ENCODE measurements around the gene LYL1. TPM values are rescaled to one million over a fixed set of nuclear protein-coding genes. Genes with fewer than 3 reads are reported as not detected.

The LYL1 gene
- total and polyA plus RNA-seq, 5 donors: 8.0 to 11.9 (median 9.8) TPM

- H3K9me3 ChIP-seq (ENCODE audit: control insufficient read depth, low read length): no peaks in the 10 kb centered on the region
- under 1% methylated on average over 40 of the region's 40 CpGs for WGBS
- intact Hi-C loops (cut with DNase I): loop anchor here in 3 of 4 donors (5.0 to 10.0 kb wide), 5 partner anchors 36 to 76 kb away; partner anchors contain the start of gene NFIX (in 1 of the 3)
- H3K4me1 ChIP-seq (ENCODE audit: control insufficient read depth, insufficient read depth, low read length): peaks cover 58% of the 10 kb centered on the region
- H3K4me3 ChIP-seq (ENCODE audit: low read length): peak overlapping the region; percentile 17
- H3K27ac ChIP-seq (ENCODE audit: low read length): peak overlapping the region; percentile 74
- DNase-seq (peak; percentile 88 to 96 (median 95)), ATAC-seq (peak; percentile 76 to 80)
- no peaks in the 10 kb centered on the region for H3K27me3 ChIP-seq (ENCODE audit: control insufficient read depth, insufficient read depth)
Measured at GRCh38 chr19:13060964-13061927, 41.4 kb downstream of the LYL1 start.

GRCh38 chr19:13060233-13060963 is 42.3 kb downstream of the LYL1 start:
- Histone ChIP-seq H3K27ac (ENCODE audit: low read length) (peak overlapping the region; percentile 84), H3K9me3 (ENCODE audit: control insufficient read depth, low read length) (no peaks in the 10 kb centered on the region), H3K27me3 (ENCODE audit: control insufficient read depth, insufficient read depth) (no peaks in the 10 kb centered on the region), H3K4me1 (ENCODE audit: control insufficient read depth, insufficient read depth, low read length) (peaks cover 57% of the 10 kb centered on the region), H3K4me3 (ENCODE audit: low read length) (peak overlapping the region; percentile 17)
- 23% methylated on average over 19 of the region's 19 CpGs for WGBS
- intact Hi-C loops (cut with DNase I): loop anchor here in 3 of 4 donors (5.0 to 10.0 kb wide), 5 partner anchors 37 to 76 kb away; partner anchors contain the start of gene NFIX (in 1 of the 3)
- peak; percentile 64 to 87 (median 84) for DNase-seq
- peak; percentile 6 to 12 for ATAC-seq

GRCh38 chr19:13058951-13059660 is 43.6 kb downstream of the LYL1 start:
- no peak for ATAC-seq
- WGBS: 49% methylated on average over 12 of the region's 12 CpGs
- peak overlapping the region; percentile 6 for H3K27ac ChIP-seq (ENCODE audit: low read length)
- H3K9me3 ChIP-seq (ENCODE audit: control insufficient read depth, low read length): no peaks in the 10 kb centered on the region
- intact Hi-C loops (cut with DNase I): loop anchor here in 1 of 4 donors (5.0 kb wide), 1 partner anchor 37 kb away; no protein-coding TSS in a partner anchor
- H3K4me3 ChIP-seq (ENCODE audit: low read length): no peak overlapping the region
- H3K27me3 ChIP-seq (ENCODE audit: control insufficient read depth, insufficient read depth): no peaks in the 10 kb centered on the region
- DNase-seq: peak in 2 of 3 donors; percentile 52 to 54
- peaks cover 56% of the 10 kb centered on the region for H3K4me1 ChIP-seq (ENCODE audit: control insufficient read depth, insufficient read depth, low read length)

- no peaks in the 10 kb centered on the region for H3K9me3 ChIP-seq (ENCODE audit: control insufficient read depth, low read length)
- DNase-seq (peak in 1 of 3 donors; percentile 33), ATAC-seq (no peak)
- H3K27ac ChIP-seq (ENCODE audit: low read length): peak overlapping the region; percentile 97
- no peaks in the 10 kb centered on the region for H3K27me3 ChIP-seq (ENCODE audit: control insufficient read depth, insufficient read depth)
- intact Hi-C loops (cut with DNase I): loop anchor here in 1 of 4 donors (5.0 kb wide), 1 partner anchor 35 kb away; no protein-coding TSS in a partner anchor
- H3K4me3 ChIP-seq (ENCODE audit: low read length): no peak overlapping the region
- WGBS: 51% methylated on average over 2 of the region's 2 CpGs
- H3K4me1 ChIP-seq (ENCODE audit: control insufficient read depth, insufficient read depth, low read length): peaks cover 64% of the 10 kb centered on the region
Measured at GRCh38 chr19:13057744-13058143, 44.9 kb downstream of the LYL1 start.

GRCh38 chr19:13057147-13057572 is 45.5 kb downstream of the LYL1 start:
- Histone ChIP-seq H3K27me3 (ENCODE audit: control insufficient read depth, insufficient read depth) (no peaks in the 10 kb centered on the region), H3K27ac (ENCODE audit: low read length) (peak overlapping the region; percentile 97), H3K4me1 (ENCODE audit: control insufficient read depth, insufficient read depth, low read length) (peaks cover 63% of the 10 kb centered on the region), H3K9me3 (ENCODE audit: control insufficient read depth, low read length) (no peaks in the 10 kb centered on the region), H3K4me3 (ENCODE audit: low read length) (no peak overlapping the region)
- intact Hi-C loops (cut with DNase I): loop anchor here in 1 of 4 donors (5.0 kb wide), 1 partner anchor 35 kb away; no protein-coding TSS in a partner anchor
- 39% methylated on average over 15 of the region's 15 CpGs for WGBS
- no peak for ATAC-seq
- DNase-seq: peak in 2 of 3 donors; percentile 75 to 81

- Histone ChIP-seq H3K9me3 (ENCODE audit: control insufficient read depth, low read length) (no peaks in the 10 kb centered on the region), H3K4me3 (ENCODE audit: low read length) (no peak overlapping the region), H3K4me1 (ENCODE audit: control insufficient read depth, insufficient read depth, low read length) (peaks cover 69% of the 10 kb centered on the region), H3K27me3 (ENCODE audit: control insufficient read depth, insufficient read depth) (no peaks in the 10 kb centered on the region), H3K27ac (ENCODE audit: low read length) (peak overlapping the region; percentile 97)
- peak; percentile 67 to 90 (median 84) for DNase-seq
- WGBS: 36% methylated on average over 17 of the region's 17 CpGs
- intact Hi-C loops (cut with DNase I): loop anchor here in 1 of 4 donors (5.0 kb wide), 1 partner anchor 34 kb away; no protein-coding TSS in a partner anchor
- peak in 1 of 2 donors; percentile 5 for ATAC-seq
Measured at GRCh38 chr19:13056052-13056660, 46.5 kb downstream of the LYL1 start.

GRCh38 chr19:13055213-13056051 is 47.2 kb downstream of the LYL1 start:
- Histone ChIP-seq H3K27me3 (ENCODE audit: control insufficient read depth, insufficient read depth) (no peaks in the 10 kb centered on the region), H3K4me1 (ENCODE audit: control insufficient read depth, insufficient read depth, low read length) (peaks cover 72% of the 10 kb centered on the region), H3K9me3 (ENCODE audit: control insufficient read depth, low read length) (no peaks in the 10 kb centered on the region), H3K27ac (ENCODE audit: low read length) (peak overlapping the region; percentile 97), H3K4me3 (ENCODE audit: low read length) (no peak overlapping the region)
- DNase-seq (peak; percentile 91 to 96 (median 95)), ATAC-seq (peak; percentile 66 to 69)
- 15% methylated on average over 29 of the region's 29 CpGs for WGBS
- intact Hi-C loops (cut with DNase I): loop anchor here in 1 of 4 donors (5.0 kb wide), 1 partner anchor 33 kb away; no protein-coding TSS in a partner anchor

GRCh38 chr19:13054626-13055212 is 47.9 kb downstream of the LYL1 start:
- DNase-seq (peak; percentile 57 to 71 (median 70)), ATAC-seq (peak; percentile 32 to 35)
- no peak overlapping the region for H3K4me3 ChIP-seq (ENCODE audit: low read length)
- no peaks in the 10 kb centered on the region for H3K9me3 ChIP-seq (ENCODE audit: control insufficient read depth, low read length)
- intact Hi-C loops (cut with DNase I): loop anchor here in 1 of 4 donors (5.0 kb wide), 1 partner anchor 32 kb away; no protein-coding TSS in a partner anchor
- peaks cover 66% of the 10 kb centered on the region for H3K4me1 ChIP-seq (ENCODE audit: control insufficient read depth, insufficient read depth, low read length)
- 19% methylated on average over 11 of the region's 11 CpGs for WGBS
- H3K27ac ChIP-seq (ENCODE audit: low read length): peak overlapping the region; percentile 97
- H3K27me3 ChIP-seq (ENCODE audit: control insufficient read depth, insufficient read depth): no peaks in the 10 kb centered on the region
